Peyer's patch (tissue), 4 donors: ENCODE results near the gene MNX1.

Experiments used
- POLR2A ChIP-seq, 2 donors: fragments of 450-650 bp; IDR thresholded peaks; one replicate each; pipeline ENCODE4 v1.5.1; 2017; ENCODE audit warnings: antibody characterized with exemption in 2 of 2, mild to moderate bottlenecking in 2 of 2, moderate library complexity in 2 of 2
- TF ChIP-seq, protein P1 (sequence below), 6 experiments: fragments of 450-650 bp in 4 of 6; fragments of 200-600 bp in 2 of 6; sonication (generic) in 1 of 6; IDR thresholded peaks; one replicate each; pipeline ENCODE4 v1.5.1; 2017 to 2019; ENCODE audit warnings: antibody characterized with exemption in 6 of 6, mild to moderate bottlenecking in 3 of 6, moderate library complexity in 1 of 6

GRCh38 chr7:157002819-157003421 is 7.5 kb downstream of the MNX1 start:
- no peak for TF ChIP-seq POLR2A (IDR thresholded peaks at IDR 0.05)
- TF ChIP-seq, protein P1, sequence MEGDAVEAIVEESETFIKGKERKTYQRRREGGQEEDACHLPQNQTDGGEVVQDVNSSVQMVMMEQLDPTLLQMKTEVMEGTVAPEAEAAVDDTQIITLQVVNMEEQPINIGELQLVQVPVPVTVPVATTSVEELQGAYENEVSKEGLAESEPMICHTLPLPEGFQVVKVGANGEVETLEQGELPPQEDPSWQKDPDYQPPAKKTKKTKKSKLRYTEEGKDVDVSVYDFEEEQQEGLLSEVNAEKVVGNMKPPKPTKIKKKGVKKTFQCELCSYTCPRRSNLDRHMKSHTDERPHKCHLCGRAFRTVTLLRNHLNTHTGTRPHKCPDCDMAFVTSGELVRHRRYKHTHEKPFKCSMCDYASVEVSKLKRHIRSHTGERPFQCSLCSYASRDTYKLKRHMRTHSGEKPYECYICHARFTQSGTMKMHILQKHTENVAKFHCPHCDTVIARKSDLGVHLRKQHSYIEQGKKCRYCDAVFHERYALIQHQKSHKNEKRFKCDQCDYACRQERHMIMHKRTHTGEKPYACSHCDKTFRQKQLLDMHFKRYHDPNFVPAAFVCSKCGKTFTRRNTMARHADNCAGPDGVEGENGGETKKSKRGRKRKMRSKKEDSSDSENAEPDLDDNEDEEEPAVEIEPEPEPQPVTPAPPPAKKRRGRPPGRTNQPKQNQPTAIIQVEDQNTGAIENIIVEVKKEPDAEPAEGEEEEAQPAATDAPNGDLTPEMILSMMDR (IDR thresholded peaks at IDR 0.05) = no peak
